Panc1 (cell line): ENCODE measurements around the gene TMEM156. TPM values are rescaled to one million over a fixed set of nuclear protein-coding genes. Genes with fewer than 3 reads are reported as not detected.

Source experiments
- ATAC-seq: fragments of 200-7000 bp; cut with Tn5 transposase; 2 replicates; pipeline ENCODE4 v1.9.1; 2020; ENCODE audit warnings: mild to moderate bottlenecking, moderate library complexity
- BruUV-seq: library from RNA; stranded (reverse); fragments of 400-500 nt; replicated peaks from 2 replicates; lab custom pipeline; 2021; lab: Mats Ljungman, UMichigan
- CTCF ChIA-PET: fragments of 300-600 bp; sonication (Branson Sonifier 250); formaldehyde crosslinking; loops from one replicate; lab custom pipeline; 2022; ENCODE audit warnings: antibody characterized with exemption; lab: Charles Lee
- POLR2A ChIA-PET: fragments of 300-600 bp; sonication (Branson Sonifier 250); formaldehyde crosslinking; loops from one replicate; lab custom pipeline; 2022; ENCODE audit warnings: antibody characterized with exemption; lab: Charles Lee
- DNase-seq: peaks from one replicate; pipeline ENCODE4 v3.0.0-alpha.2; 2010; ENCODE audit warnings: low read depth, low spot score
- H3K27ac ChIP-seq: 2 replicates; pipeline ENCODE4 v1.5.1; 2011; ENCODE audit warnings: mild to moderate bottlenecking, low read length, inconsistent platforms
- H3K27me3 ChIP-seq: fragments of 200-500 bp; sonication (Bioruptor generic); 2 replicates; pipeline ENCODE4 v1.6.0; 2014; ENCODE audit warnings: low read length, inconsistent platforms; ENCODE audit not compliant: control insufficient read depth, insufficient read depth
- H3K36me3 ChIP-seq: fragments of 200-500 bp; sonication (Bioruptor generic); 2 replicates; pipeline ENCODE4 v1.5.1; 2014; ENCODE audit warnings: inconsistent platforms, mild to moderate bottlenecking, low read length, moderate library complexity; ENCODE audit not compliant: control insufficient read depth, insufficient read depth
- H3K4me1 ChIP-seq: 2 replicates; pipeline ENCODE4 v1.5.1; 2011; ENCODE audit warnings: inconsistent platforms, mild to moderate bottlenecking, low read length, moderate library complexity; ENCODE audit not compliant: control insufficient read depth, insufficient read depth
- H3K4me3 ChIP-seq, 2 experiments: 2 replicates each; pipeline ENCODE4 v1.5.1; 2011 to 2012; ENCODE audit warnings: low read depth in 2 of 2, low read length in 2 of 2, mild to moderate bottlenecking in 2 of 2, inconsistent platforms in 1 of 2, moderate library complexity in 1 of 2
- H3K9me3 ChIP-seq: fragments of 200-500 bp; sonication (Bioruptor generic); 2 replicates; pipeline ENCODE4 v1.5.1; 2014; ENCODE audit warnings: low read depth, mild to moderate bottlenecking, inconsistent platforms, low read length, moderate library complexity; ENCODE audit not compliant: control insufficient read depth, insufficient read depth
- POLR2AphosphoS5 ChIP-seq: IDR thresholded peaks from 2 replicates; pipeline ENCODE4 v1.6.1; 2012; ENCODE audit warnings: mild to moderate bottlenecking, low read depth, low read length, moderate library complexity
- REST ChIP-seq, 2 experiments: IDR thresholded peaks; 2 replicates each; pipeline ENCODE4 v1.6.1; 2011 to 2012; ENCODE audit warnings: low read depth in 2 of 2, control low read depth in 1 of 2, low read length in 1 of 2, mild to moderate bottlenecking in 1 of 2, moderate library complexity in 1 of 2; ENCODE audit not compliant: insufficient read depth in 1 of 2
- SIN3A ChIP-seq: IDR thresholded peaks from 2 replicates; pipeline ENCODE4 v1.6.1; 2012; ENCODE audit warnings: low read depth, mild to moderate bottlenecking, low read length, moderate library complexity, borderline replicate concordance; ENCODE audit not compliant: insufficient read depth
- TCF7L2 ChIP-seq: IDR thresholded peaks from 2 replicates; pipeline ENCODE4 v1.6.1; 2011; ENCODE audit warnings: mild to moderate bottlenecking, low read depth, low read length, inconsistent platforms
- in situ Hi-C: cut with HindIII; loops from 2 replicates; pipeline ENCODE4 v1.10.0; 2016; ENCODE audit warnings: low sequenced_read_pairs, low pct_unique_long_range_greater_than_20kb
- intact Hi-C: fragments of 100-400 bp; cut with micrococcal nuclease; formaldehyde crosslinking; loops from one replicate; pipeline ENCODE4 v1.10.0; 2022; ENCODE audit not compliant: unreplicated experiment
- total RNA-seq: library from RNA; stranded (reverse); gene quantifications from one replicate; pipeline ENCODE4 v1.2.1, GENCODE V29; 2021; ENCODE audit not compliant: unreplicated experiment
- TF ChIP-seq, protein P1 (sequence below): fragments of 450-650 bp; IDR thresholded peaks from 2 replicates; pipeline ENCODE4 v1.5.1; 2017; ENCODE audit warnings: mild to moderate bottlenecking

Gene TMEM156
- total RNA-seq, 1 experiment from 2014 or later = 5.8 TPM

DNA sequence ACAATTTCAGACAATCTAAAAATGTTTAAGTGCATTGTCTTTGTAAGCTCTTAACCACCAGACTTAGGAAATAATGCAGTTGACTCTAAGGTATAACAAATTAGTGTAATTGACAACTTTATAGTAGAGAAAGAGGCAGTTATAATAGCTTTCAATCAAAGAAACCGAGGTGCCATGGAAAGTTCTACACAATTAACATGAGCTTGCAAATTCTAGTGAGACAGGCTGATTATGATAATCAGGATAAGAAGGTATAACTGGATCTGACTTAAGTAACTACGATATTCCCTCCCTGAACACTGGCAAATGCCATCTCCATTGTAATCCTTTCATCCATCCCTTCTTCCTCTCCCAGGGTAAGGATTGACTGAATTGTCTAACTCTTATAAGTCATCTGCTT, 18.4 kb upstream of the TMEM156 start:
- DNase-seq = no peak
- BruUV-seq = no TSS peak

DNA sequence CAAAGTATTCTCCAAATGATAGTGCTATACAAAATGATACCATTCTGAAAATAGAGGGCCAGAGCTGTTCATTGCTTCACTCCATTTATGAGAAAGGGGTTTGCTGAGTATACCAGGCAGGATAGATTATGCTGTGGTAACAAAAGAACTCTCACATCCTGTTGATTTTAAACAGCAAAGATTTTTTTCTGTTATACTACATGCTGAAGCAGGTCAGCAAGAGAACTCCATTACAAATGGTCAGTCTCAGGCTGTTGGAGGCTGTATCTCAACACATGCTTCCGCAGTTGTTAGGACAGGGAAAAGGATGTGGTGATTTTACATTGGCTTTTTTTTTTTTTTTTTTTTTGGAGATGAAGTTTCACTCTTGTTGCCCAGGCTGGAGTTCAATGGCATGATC, 16.1 kb upstream of the TMEM156 start:
- no peaks in the 10 kb centered on the region for H3K9me3 ChIP-seq
- peaks cover 54% of the 10 kb centered on the region for H3K4me1 ChIP-seq
- H3K27ac ChIP-seq = peak overlapping the region; percentile 96; the same call in 1 of the 2 replicates
- H3K27me3 ChIP-seq = no peaks in the 10 kb centered on the region
- H3K4me3 ChIP-seq = no peak overlapping the region; a peak in 1 of 4 replicates
- DNase-seq (no peak), ATAC-seq (no peak)
- no TSS peak for BruUV-seq
- H3K36me3 ChIP-seq = no peaks in the 10 kb centered on the region
- ChIA-PET POLR2A (interaction anchor here (0.6 kb wide), 1 partner anchor 162 kb away, joined by 3 read pairs; no protein-coding TSS in a partner anchor), CTCF (no interaction called here)
- TF ChIP-seq SIN3A (no peak), POLR2AphosphoS5 (no peak), TCF7L2 (no peak), REST (IDR thresholded peaks at IDR 0.05; ENCODE audit: insufficient read depth in 1 of 2, low read depth in 2 of 2, low read length in 1 of 2) (no peak)
- TF ChIP-seq, protein P1, sequence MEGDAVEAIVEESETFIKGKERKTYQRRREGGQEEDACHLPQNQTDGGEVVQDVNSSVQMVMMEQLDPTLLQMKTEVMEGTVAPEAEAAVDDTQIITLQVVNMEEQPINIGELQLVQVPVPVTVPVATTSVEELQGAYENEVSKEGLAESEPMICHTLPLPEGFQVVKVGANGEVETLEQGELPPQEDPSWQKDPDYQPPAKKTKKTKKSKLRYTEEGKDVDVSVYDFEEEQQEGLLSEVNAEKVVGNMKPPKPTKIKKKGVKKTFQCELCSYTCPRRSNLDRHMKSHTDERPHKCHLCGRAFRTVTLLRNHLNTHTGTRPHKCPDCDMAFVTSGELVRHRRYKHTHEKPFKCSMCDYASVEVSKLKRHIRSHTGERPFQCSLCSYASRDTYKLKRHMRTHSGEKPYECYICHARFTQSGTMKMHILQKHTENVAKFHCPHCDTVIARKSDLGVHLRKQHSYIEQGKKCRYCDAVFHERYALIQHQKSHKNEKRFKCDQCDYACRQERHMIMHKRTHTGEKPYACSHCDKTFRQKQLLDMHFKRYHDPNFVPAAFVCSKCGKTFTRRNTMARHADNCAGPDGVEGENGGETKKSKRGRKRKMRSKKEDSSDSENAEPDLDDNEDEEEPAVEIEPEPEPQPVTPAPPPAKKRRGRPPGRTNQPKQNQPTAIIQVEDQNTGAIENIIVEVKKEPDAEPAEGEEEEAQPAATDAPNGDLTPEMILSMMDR = no peak
- intact Hi-C loops (no loop called here), in situ Hi-C loops (no loop called here)

More for the DNA sequence above, 18.4 kb upstream of the TMEM156 start:
- Histone ChIP-seq H3K27ac (peak overlapping the region; percentile 68), H3K4me1 (peaks cover 63% of the 10 kb centered on the region), H3K9me3 (no peaks in the 10 kb centered on the region), H3K4me3 (no peak overlapping the region), H3K36me3 (no peaks in the 10 kb centered on the region), H3K27me3 (no peaks in the 10 kb centered on the region)
- no peak for ATAC-seq
- intact Hi-C loops = no loop called here
- in situ Hi-C loops = no loop called here
- ChIA-PET CTCF (interaction anchor here (0.6 kb wide), 1 partner anchor 135 kb away, joined by 3 read pairs; no protein-coding TSS in a partner anchor), POLR2A (interaction anchor here (0.7 to 1.1 kb wide), 2 partner anchors 20 to 84 kb away, joined by 4 to 6 read pairs; no protein-coding TSS in a partner anchor)
- TF ChIP-seq TCF7L2 = no peak

DNA sequence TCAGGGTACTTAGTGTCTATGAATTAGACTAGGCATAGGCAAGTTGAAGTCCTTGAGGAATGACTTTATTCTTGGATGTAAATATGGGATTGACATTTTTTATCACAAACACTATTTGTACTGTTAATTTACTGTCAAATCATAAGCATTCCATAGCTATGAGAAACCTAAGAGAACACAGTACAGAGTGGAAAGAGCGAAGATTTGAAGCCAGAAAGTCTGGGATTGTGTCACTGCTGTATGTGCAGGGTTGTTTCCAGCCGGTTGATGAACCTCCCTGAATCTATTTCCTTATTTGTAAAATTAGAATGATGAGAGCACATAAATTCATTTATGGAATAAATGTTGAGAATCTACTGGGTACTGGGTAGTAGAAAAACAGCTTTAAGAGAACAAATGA, 15.5 kb upstream of the TMEM156 start:
- no peaks in the 10 kb centered on the region for H3K27me3 ChIP-seq
- TF ChIP-seq, protein P1 = no peak
- ATAC-seq (no peak), DNase-seq (no peak)
- ChIA-PET POLR2A (no interaction called here), CTCF (no interaction called here)
- peak overlapping the region; percentile 96 for H3K27ac ChIP-seq
- peaks cover 51% of the 10 kb centered on the region for H3K4me1 ChIP-seq
- peak overlapping the region; percentile 80 to 84; a peak in 3 of 4 replicates for H3K4me3 ChIP-seq
- in situ Hi-C loops (no loop called here), intact Hi-C loops (no loop called here)
- no peaks in the 10 kb centered on the region for H3K9me3 ChIP-seq
- H3K36me3 ChIP-seq = no peaks in the 10 kb centered on the region
- BruUV-seq = no TSS peak
